ENCODE measurements around the gene FCMR.

DNA sequence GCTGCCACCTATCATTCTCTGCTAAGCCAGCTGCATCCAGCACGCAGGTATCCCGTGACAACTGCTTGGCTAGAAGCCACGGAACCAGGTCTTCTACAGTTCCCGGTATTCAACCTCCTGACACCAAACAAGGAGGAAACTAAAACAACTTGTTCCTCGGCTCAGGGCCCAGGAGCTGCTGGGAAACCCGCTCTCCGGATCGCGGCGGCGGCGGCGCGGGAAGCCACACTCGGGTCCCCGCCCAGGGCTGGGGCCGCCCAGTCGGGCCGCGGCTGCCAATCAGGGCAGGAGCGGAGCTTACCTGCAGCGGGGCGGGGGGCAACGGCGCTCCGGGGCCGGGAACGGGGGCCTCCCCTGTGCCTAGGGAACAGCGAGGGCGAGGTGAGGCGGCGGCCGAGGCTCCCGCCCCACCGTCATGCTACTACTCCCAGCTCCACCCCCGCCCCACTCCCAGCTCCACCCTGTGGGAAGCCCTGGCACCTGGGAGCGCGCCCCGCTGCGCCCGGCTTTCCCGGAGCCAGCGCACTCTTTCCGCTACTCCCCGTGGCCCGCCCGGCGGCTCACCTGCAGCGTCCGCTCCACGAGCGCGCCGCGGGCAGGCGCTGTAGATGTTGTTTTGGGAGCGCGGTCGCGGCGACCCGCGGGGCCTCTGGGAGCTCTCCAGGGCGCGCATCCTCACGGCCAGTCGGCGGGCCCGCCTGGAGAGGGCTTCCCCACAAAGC lies 12.4 kb downstream of the FCMR start:
- TF ChIP-seq GATA3 (IDR thresholded peaks at IDR 0.05; ENCODE audit: low read depth, low read length) (no peak), GATA2 (IDR thresholded peaks at IDR 0.05; ENCODE audit: low read depth, low read length) (no peak)

Measured in SH-SY5Y (cell line).